ENCODE measurements around the gene ETV5.

DNA sequence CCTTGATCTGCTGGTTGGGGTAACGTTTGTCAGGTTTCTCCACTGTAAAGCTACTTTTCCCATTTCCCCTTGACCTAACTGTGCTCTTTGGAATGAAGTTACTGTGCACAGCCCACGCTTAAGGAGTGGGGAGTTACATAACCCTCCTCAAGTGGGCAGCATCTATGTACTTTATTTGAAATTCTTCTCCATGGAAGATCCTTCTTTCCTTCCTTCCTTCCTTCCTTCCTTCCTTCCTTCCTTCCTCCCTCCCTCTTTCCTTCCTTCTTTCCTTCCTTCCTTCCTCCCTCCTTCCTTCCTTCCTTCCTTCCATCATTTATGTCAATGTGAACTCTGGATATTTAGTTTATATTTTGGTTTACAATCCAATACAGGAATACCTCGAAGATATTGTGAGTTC is 94.0 kb downstream of the ETV5 start:
- TF ChIP-seq, protein P1, sequence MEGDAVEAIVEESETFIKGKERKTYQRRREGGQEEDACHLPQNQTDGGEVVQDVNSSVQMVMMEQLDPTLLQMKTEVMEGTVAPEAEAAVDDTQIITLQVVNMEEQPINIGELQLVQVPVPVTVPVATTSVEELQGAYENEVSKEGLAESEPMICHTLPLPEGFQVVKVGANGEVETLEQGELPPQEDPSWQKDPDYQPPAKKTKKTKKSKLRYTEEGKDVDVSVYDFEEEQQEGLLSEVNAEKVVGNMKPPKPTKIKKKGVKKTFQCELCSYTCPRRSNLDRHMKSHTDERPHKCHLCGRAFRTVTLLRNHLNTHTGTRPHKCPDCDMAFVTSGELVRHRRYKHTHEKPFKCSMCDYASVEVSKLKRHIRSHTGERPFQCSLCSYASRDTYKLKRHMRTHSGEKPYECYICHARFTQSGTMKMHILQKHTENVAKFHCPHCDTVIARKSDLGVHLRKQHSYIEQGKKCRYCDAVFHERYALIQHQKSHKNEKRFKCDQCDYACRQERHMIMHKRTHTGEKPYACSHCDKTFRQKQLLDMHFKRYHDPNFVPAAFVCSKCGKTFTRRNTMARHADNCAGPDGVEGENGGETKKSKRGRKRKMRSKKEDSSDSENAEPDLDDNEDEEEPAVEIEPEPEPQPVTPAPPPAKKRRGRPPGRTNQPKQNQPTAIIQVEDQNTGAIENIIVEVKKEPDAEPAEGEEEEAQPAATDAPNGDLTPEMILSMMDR (conservative IDR thresholded peaks at IDR 0.05 in 1 of 2, IDR thresholded peaks at IDR 0.05 in 1 of 2; ENCODE audit: extremely low read depth in 1 of 2, insufficient read depth in 1 of 2, low read depth in 1 of 2, low read length in 2 of 2), result no peak
- no peak for TF ChIP-seq EZH2 (IDR thresholded peaks at IDR 0.05; ENCODE audit: borderline replicate concordance, low read length)
